CD14-positive monocyte (primary cell): ENCODE results near the gene SETBP1. TPM values are rescaled to one million over a fixed set of nuclear protein-coding genes. Genes with fewer than 3 reads are reported as not detected.

Experiments
- DNase-seq, 3 donors: peaks; one replicate each; pipeline ENCODE4 v3.0.0-alpha.2; 2011 to 2022
- H2AFZ ChIP-seq: 2 replicates; pipeline ENCODE4 v1.6.0; 2012; ENCODE audit warnings: mild to moderate bottlenecking, low read depth, low read length, inconsistent platforms; ENCODE audit not compliant: insufficient read depth, poor library complexity, severe bottlenecking
- H3K27ac ChIP-seq, 2 donors: 1 replicate in 1 of 2; 2 replicates in 1 of 2; pipeline ENCODE4 v1.5.1; 2012 to 2013; ENCODE audit warnings: low read length in 2 of 2, control low read depth in 1 of 2, inconsistent platforms in 1 of 2, low read depth in 1 of 2, mild to moderate bottlenecking in 1 of 2
- H3K27me3 ChIP-seq, 2 donors: one replicate each; pipeline versions ENCODE4 v1.6.0 to v1.6.1; 2011 to 2013; ENCODE audit warnings: low read length in 2 of 2; ENCODE audit not compliant: control insufficient read depth in 2 of 2, insufficient read depth in 2 of 2
- H3K36me3 ChIP-seq, 2 donors: replicated peaks in 1 of 2; 1 replicate in 1 of 2; 2 replicates in 1 of 2; pipeline versions ENCODE4 v1.5.1 to v1.6.1; 2012 to 2013; ENCODE audit warnings: low read length in 2 of 2, control low read depth in 1 of 2, inconsistent platforms in 1 of 2, mild to moderate bottlenecking in 1 of 2; ENCODE audit not compliant: insufficient read depth in 2 of 2, control insufficient read depth in 1 of 2
- H3K4me1 ChIP-seq, 2 donors: 1 replicate in 1 of 2; 2 replicates in 1 of 2; pipeline versions ENCODE4 v1.5.1 to v1.6.1; 2012 to 2013; ENCODE audit warnings: low read length in 2 of 2, control low read depth in 1 of 2, inconsistent platforms in 1 of 2, mild to moderate bottlenecking in 1 of 2, moderate library complexity in 1 of 2; ENCODE audit not compliant: insufficient read depth in 2 of 2, control insufficient read depth in 1 of 2
- H3K4me2 ChIP-seq: replicated peaks from 2 replicates; pipeline ENCODE3; 2012; ENCODE audit warnings: low read length, moderate library complexity, mild to moderate bottlenecking; ENCODE audit not compliant: poor library complexity, severe bottlenecking; ENCODE audit errors: extremely low read depth
- H3K4me3 ChIP-seq, 3 experiments: fragments of 200-600 bp in 1 of 3; sonication (generic) in 1 of 3; replicated peaks in 1 of 3; 1 replicate in 2 of 3; 2 replicates in 1 of 3; pipeline ENCODE4 v1.5.1; 2011 to 2013; ENCODE audit warnings: low read length in 3 of 3, mild to moderate bottlenecking in 3 of 3, control low read depth in 2 of 3, low read depth in 2 of 3, inconsistent platforms in 1 of 3, moderate library complexity in 1 of 3
- H3K79me2 ChIP-seq: 2 replicates; pipeline ENCODE4 v1.6.0; 2012; ENCODE audit warnings: mild to moderate bottlenecking, control low read depth, inconsistent platforms, low read length, moderate library complexity; ENCODE audit not compliant: insufficient read depth
- H3K9ac ChIP-seq: 2 replicates; pipeline ENCODE4 v1.6.0; 2017; ENCODE audit warnings: low read length, mild to moderate bottlenecking; ENCODE audit not compliant: insufficient read depth, poor library complexity, severe bottlenecking
- H3K9me3 ChIP-seq, 2 donors: replicated peaks in 1 of 2; 1 replicate in 1 of 2; 2 replicates in 1 of 2; pipeline versions ENCODE4 v1.5.1 to v1.6.1; 2012 to 2013; ENCODE audit warnings: low read length in 2 of 2, control low read depth in 1 of 2; ENCODE audit not compliant: control insufficient read depth in 1 of 2, insufficient read depth in 1 of 2
- H4K20me1 ChIP-seq: 2 replicates; pipeline ENCODE4 v1.6.0; 2012; ENCODE audit warnings: mild to moderate bottlenecking, low read length, control low read depth, moderate library complexity; ENCODE audit not compliant: insufficient read depth
- H3K27ac Mint-ChIP-seq, 7 donors: one replicate each; pipeline ENCODE4 v1.8.0; 2020; ENCODE audit warnings: mild to moderate bottlenecking in 7 of 7, mixed read lengths in 7 of 7, moderate library complexity in 6 of 7, inconsistent platforms in 2 of 7
- H3K27me3 Mint-ChIP-seq, 3 donors: one replicate each; pipeline ENCODE4 v1.8.0; 2021 to 2022; ENCODE audit warnings: low read depth in 3 of 3, mild to moderate bottlenecking in 3 of 3, mixed read lengths in 3 of 3, moderate library complexity in 3 of 3, inconsistent platforms in 1 of 3
- H3K36me3 Mint-ChIP-seq, 2 donors: one replicate each; pipeline ENCODE4 v1.8.0; 2020; ENCODE audit warnings: mixed read lengths in 2 of 2, inconsistent platforms in 1 of 2, mild to moderate bottlenecking in 1 of 2
- H3K4me1 Mint-ChIP-seq: one replicate; pipeline ENCODE4 v1.8.0; 2020; ENCODE audit warnings: mild to moderate bottlenecking, mixed read lengths
- H3K4me3 Mint-ChIP-seq, 2 donors: one replicate each; pipeline ENCODE4 v1.8.0; 2020; ENCODE audit warnings: mild to moderate bottlenecking in 2 of 2, mixed read lengths in 2 of 2, moderate library complexity in 1 of 2
- H3K9me3 Mint-ChIP-seq, 7 donors: one replicate each; pipeline ENCODE4 v1.8.0; 2020 to 2022; ENCODE audit warnings: mixed read lengths in 7 of 7, mild to moderate bottlenecking in 6 of 7, moderate library complexity in 6 of 7, inconsistent platforms in 2 of 7
- WGBS: methylation state at CpG from one replicate; pipeline ENCODE4 v1.1.5; 2013; ENCODE audit warnings: missing lambda C conversion rate; ENCODE audit not compliant: insufficient coverage; 5-methylcytosine and 5-hydroxymethylcytosine counted together
- intact Hi-C, 2 donors: fragments of 100-400 bp; cut with micrococcal nuclease; formaldehyde crosslinking; loops; one replicate each; pipeline versions ENCODE4 v1.15.0 to v1.15.1; 2023
- polyA plus RNA-seq, 3 donors: library from polyadenylated mRNA; depleted of rRNA in 1 of 3; unstranded in 2 of 3; stranded (reverse) in 1 of 3; fragments of 300-500 nt in 2 of 3; fragments of >200 nt in 1 of 3; fragmentation: Illumina TruSeq in 2 of 3; gene quantifications; 1 replicate in 2 of 3; 2 replicates in 1 of 3; pipeline ENCODE4 v1.2.3, GENCODE V29; 2012 to 2021
- TF ChIP-seq, protein P1 (sequence below): fragments of 200-600 bp; IDR thresholded peaks from one replicate; pipeline ENCODE4 v1.8.0; 2022; ENCODE audit warnings: antibody characterized with exemption, mild to moderate bottlenecking

The SETBP1 gene
- polyA plus RNA-seq, 3 donors = 0.01 to 1.2 TPM; not detected in 1

DNA sequence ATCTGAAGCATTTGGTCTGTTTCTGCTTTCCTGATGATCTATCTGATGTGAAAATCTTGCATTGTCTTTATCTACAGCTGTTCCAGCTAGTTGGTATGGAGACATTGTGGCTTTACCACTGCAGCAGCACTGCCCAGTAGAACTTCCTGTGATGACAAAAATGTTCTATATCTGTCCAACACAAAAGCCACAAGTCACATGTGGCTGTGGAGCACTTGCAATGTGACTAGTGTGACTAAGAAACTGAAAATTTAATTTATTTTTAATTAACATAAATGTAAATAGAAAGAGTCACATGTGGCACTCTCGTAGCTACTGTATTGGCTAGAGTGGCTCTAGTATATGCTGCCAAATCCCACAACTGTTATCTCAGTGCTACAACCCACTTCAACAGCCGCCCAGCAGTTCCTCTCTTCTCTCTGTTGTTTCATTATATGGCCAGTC is 425.7 kb downstream of the SETBP1 start:
- peak overlapping the region in 1 of 2 donors; percentile 36 for H3K4me3 Mint-ChIP-seq
- H3K9ac ChIP-seq = no peak overlapping the region
- H3K9me3 ChIP-seq = no peaks in the 10 kb centered on the region
- peak overlapping the region; percentile 60 for H2AFZ ChIP-seq
- intact Hi-C loops = loop anchor here (10.0 kb wide), 2 partner anchors 58 to 62 kb away; no protein-coding TSS in a partner anchor
- no peaks in the 10 kb centered on the region for H3K27me3 ChIP-seq
- H3K4me2 ChIP-seq = peak overlapping the region; percentile 58
- H3K4me3 ChIP-seq = peak overlapping the region in 2 of 3 experiments; percentile 13 to 48
- no peaks in the 10 kb centered on the region for H3K36me3 ChIP-seq
- peaks cover 47% of the 10 kb centered on the region for H3K4me1 Mint-ChIP-seq
- H4K20me1 ChIP-seq = no peaks in the 10 kb centered on the region
- no peaks in the 10 kb centered on the region for H3K27me3 Mint-ChIP-seq
- H3K9me3 Mint-ChIP-seq = no peaks in the 10 kb centered on the region
- no peaks in the 10 kb centered on the region for H3K79me2 ChIP-seq
- TF ChIP-seq, protein P1, sequence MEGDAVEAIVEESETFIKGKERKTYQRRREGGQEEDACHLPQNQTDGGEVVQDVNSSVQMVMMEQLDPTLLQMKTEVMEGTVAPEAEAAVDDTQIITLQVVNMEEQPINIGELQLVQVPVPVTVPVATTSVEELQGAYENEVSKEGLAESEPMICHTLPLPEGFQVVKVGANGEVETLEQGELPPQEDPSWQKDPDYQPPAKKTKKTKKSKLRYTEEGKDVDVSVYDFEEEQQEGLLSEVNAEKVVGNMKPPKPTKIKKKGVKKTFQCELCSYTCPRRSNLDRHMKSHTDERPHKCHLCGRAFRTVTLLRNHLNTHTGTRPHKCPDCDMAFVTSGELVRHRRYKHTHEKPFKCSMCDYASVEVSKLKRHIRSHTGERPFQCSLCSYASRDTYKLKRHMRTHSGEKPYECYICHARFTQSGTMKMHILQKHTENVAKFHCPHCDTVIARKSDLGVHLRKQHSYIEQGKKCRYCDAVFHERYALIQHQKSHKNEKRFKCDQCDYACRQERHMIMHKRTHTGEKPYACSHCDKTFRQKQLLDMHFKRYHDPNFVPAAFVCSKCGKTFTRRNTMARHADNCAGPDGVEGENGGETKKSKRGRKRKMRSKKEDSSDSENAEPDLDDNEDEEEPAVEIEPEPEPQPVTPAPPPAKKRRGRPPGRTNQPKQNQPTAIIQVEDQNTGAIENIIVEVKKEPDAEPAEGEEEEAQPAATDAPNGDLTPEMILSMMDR = no peak
- WGBS = 0% methylated on average over 1 of the region's 2 CpGs
- H3K36me3 Mint-ChIP-seq = no peaks in the 10 kb centered on the region
- H3K27ac Mint-ChIP-seq = peak overlapping the region in 6 of 7 donors; percentile 35 to 79 (median 61)
- peak; percentile 65 to 81 (median 80) for DNase-seq
- peaks cover 59 to 60% of the 10 kb centered on the region in 2 donors for H3K4me1 ChIP-seq
- H3K27ac ChIP-seq = peak overlapping the region; percentile 7 to 77

DNA sequence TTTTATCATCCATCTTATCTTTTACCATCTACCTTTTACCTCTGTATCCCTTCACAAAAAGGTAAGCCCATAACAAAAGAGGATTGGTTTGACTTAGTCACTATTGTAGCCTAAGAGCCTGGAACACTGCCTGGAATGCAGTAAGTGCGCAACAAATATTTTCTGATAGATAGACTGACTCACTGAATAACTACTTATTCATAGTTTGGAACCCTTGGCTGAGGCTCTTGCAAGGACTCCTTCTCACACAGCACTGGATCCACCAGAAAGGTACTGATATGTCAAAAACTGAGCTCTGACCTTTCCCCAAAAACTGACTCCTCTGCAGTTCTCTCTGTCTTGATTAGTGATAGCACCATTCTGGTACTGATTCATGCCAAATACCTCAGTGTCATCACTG is 426.7 kb downstream of the SETBP1 start:
- no peak overlapping the region for H3K9ac ChIP-seq
- H4K20me1 ChIP-seq = no peaks in the 10 kb centered on the region
- 100% methylated on average over 1 of the region's 1 CpG for WGBS
- no peak overlapping the region for H3K4me3 ChIP-seq
- Mint-ChIP-seq H3K4me1 (peaks cover 36% of the 10 kb centered on the region), H3K27me3 (no peaks in the 10 kb centered on the region), H3K4me3 (no peak overlapping the region), H3K36me3 (no peaks in the 10 kb centered on the region), H3K9me3 (peaks cover 0 to 2% (median 0%) of the 10 kb centered on the region in 7 donors), H3K27ac (no peak overlapping the region)
- H3K79me2 ChIP-seq = no peaks in the 10 kb centered on the region
- intact Hi-C loops = loop anchor here (10.0 kb wide), 2 partner anchors 57 to 63 kb away; no protein-coding TSS in a partner anchor
- TF ChIP-seq, protein P1 = no peak
- no peak for DNase-seq
- H3K27me3 ChIP-seq = no peaks in the 10 kb centered on the region
- H3K27ac ChIP-seq = no peak overlapping the region
- H3K9me3 ChIP-seq = no peaks in the 10 kb centered on the region
- no peak overlapping the region for H2AFZ ChIP-seq
- peaks cover 48 to 49% of the 10 kb centered on the region in 2 donors for H3K4me1 ChIP-seq
- H3K36me3 ChIP-seq = no peaks in the 10 kb centered on the region
- H3K4me2 ChIP-seq = no peak overlapping the region
